ENCODE results near the gene DNAJC1.

DNA sequence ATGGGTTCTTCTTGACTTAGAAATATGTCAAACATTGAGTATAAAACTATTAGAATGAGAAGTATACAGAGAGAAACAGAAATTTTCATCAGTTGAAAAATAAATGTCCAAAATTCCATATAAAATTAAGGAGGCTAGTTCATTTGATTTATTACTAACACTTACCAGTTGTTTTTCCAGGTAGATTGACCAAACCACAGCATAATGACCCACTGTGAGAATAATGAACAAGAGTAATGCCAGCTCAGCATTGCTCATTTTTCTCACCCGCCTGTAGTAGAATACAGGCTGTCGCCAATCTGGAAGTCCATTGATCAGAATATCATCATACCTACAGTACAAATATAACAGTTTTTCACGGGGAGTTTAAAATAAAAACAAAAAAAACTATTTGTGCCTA lies 82.9 kb downstream of the DNAJC1 start:
- TF ChIP-seq, protein P1, sequence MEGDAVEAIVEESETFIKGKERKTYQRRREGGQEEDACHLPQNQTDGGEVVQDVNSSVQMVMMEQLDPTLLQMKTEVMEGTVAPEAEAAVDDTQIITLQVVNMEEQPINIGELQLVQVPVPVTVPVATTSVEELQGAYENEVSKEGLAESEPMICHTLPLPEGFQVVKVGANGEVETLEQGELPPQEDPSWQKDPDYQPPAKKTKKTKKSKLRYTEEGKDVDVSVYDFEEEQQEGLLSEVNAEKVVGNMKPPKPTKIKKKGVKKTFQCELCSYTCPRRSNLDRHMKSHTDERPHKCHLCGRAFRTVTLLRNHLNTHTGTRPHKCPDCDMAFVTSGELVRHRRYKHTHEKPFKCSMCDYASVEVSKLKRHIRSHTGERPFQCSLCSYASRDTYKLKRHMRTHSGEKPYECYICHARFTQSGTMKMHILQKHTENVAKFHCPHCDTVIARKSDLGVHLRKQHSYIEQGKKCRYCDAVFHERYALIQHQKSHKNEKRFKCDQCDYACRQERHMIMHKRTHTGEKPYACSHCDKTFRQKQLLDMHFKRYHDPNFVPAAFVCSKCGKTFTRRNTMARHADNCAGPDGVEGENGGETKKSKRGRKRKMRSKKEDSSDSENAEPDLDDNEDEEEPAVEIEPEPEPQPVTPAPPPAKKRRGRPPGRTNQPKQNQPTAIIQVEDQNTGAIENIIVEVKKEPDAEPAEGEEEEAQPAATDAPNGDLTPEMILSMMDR (IDR thresholded peaks at IDR 0.05; ENCODE audit: insufficient read depth, low read length, poor library complexity, severe bottlenecking): no peak
- TF ChIP-seq EZH2phosphoT487 (conservative IDR thresholded peaks at IDR 0.05; ENCODE audit: low read length): no peak
